ENCODE measurements around the gene SGMS1.

GRCh38 chr10:50645236-50645635 lies 21.5 kb upstream of the SGMS1 start:
- TF ChIP-seq CTCF (IDR thresholded peaks at IDR 0.05) (no peak), POLR2A (IDR thresholded peaks at IDR 0.05) (no peak)
